Activated T-helper 1 cell treated with anti-CD3 and anti-CD28 coated beads, Interleukin-12 subunit alpha, Interleukin-12 subunit beta, Interleukin-2, Interleukin-4 antibody, amounts not matched to agents 30 ng/mL and 10 ng/mL and 1 ng/mL, durations not matched to agents 14 hours and 24 hours and 36 hours (primary cell): ENCODE data around the gene SH3RF3. TPM values are rescaled to one million over a fixed set of nuclear protein-coding genes. Genes with fewer than 3 reads are reported as not detected.

Experiments used
- DNase-seq: peaks from one replicate; pipeline ENCODE4 v3.0.0; 2021; ENCODE audit warnings: low spot score
- H3K27ac Mint-ChIP-seq: one replicate; pipeline ENCODE4 v1.8.0; 2021; ENCODE audit warnings: mild to moderate bottlenecking, mixed read lengths
- H3K27me3 Mint-ChIP-seq: one replicate; pipeline ENCODE4 v1.8.0; 2022; ENCODE audit warnings: mild to moderate bottlenecking, moderate library complexity, mixed read lengths; ENCODE audit not compliant: insufficient read depth
- H3K36me3 Mint-ChIP-seq: one replicate; pipeline ENCODE4 v1.8.0; 2021; ENCODE audit warnings: low read depth, mixed read lengths
- H3K4me1 Mint-ChIP-seq: one replicate; pipeline ENCODE4 v1.8.0; 2021; ENCODE audit warnings: low read depth, mixed read lengths
- H3K4me3 Mint-ChIP-seq: one replicate; pipeline ENCODE4 v1.8.0; 2021; ENCODE audit warnings: mild to moderate bottlenecking, moderate library complexity, mixed read lengths
- H3K9me3 Mint-ChIP-seq: one replicate; pipeline ENCODE4 v1.8.0; 2021; ENCODE audit warnings: mixed read lengths
- intact Hi-C: fragments of 100-400 bp; cut with micrococcal nuclease; formaldehyde crosslinking; loops from one replicate; pipeline ENCODE4 v1.15.1; 2024
- total RNA-seq: library from RNA; stranded (reverse); gene quantifications from 2 replicates; pipeline ENCODE4 v1.2.3, GENCODE V29; 2022

The SH3RF3 gene
- total RNA-seq, 1 donor from 2014 or later: 0.39 TPM

DNA sequence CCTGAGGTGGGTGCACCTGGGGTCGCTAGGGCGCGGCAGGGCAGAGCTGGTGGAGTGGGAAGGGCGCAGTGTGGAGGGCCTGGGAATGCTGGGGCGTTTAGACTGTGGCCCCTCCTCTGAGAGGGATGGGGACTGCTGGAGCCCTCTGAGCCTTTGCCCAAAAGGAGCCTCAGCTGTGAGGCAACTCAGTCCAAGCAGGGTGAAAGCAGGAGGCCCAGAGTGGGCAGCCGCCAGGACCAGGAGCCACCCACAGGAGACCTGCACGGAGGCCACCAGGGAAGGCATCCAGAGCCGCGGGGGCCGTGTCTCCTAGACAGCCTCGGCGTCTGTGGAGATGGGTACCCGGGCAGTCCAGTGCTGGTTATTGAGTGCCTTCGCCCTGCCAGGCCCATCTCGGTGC lies 369.9 kb downstream of the SH3RF3 start:
- no peak for DNase-seq
- Mint-ChIP-seq H3K4me3 (no peak overlapping the region), H3K9me3 (no peaks in the 10 kb centered on the region), H3K27me3 (no peaks in the 10 kb centered on the region), H3K27ac (no peak overlapping the region), H3K36me3 (no peaks in the 10 kb centered on the region), H3K4me1 (no peaks in the 10 kb centered on the region)
- intact Hi-C loops: no loop called here

DNA sequence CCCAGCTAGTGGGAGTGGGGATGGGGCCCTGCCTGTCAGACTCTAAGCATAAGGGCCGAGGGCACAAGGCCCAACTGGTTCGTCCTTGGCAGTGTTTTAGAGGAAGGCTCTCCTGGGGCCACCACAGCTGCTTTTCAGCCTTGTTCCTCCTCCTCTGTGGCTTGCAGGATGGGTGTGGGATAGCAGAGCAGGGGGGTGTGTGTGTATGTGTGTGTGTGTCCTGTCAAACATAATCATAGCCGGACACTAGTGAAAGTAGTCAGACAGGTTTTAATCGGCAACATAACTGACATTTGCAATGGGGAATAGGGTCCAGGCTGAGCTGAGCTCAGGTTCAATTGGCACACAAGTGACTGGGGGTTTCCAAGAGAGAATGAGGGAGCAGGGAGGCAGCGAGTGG lies 370.6 kb downstream of the SH3RF3 start:
- Mint-ChIP-seq H3K4me3 (no peak overlapping the region), H3K27me3 (no peaks in the 10 kb centered on the region), H3K36me3 (no peaks in the 10 kb centered on the region), H3K4me1 (no peaks in the 10 kb centered on the region), H3K27ac (no peak overlapping the region), H3K9me3 (no peaks in the 10 kb centered on the region)
- DNase-seq: no peak
- intact Hi-C loops: no loop called here

GRCh38 chr2:109500910-109501309 lies 371.9 kb downstream of the SH3RF3 start:
- H3K27ac Mint-ChIP-seq: no peak overlapping the region
- no peaks in the 10 kb centered on the region for H3K9me3 Mint-ChIP-seq
- H3K4me3 Mint-ChIP-seq: no peak overlapping the region
- no peaks in the 10 kb centered on the region for H3K4me1 Mint-ChIP-seq
- no peaks in the 10 kb centered on the region for H3K27me3 Mint-ChIP-seq
- no peak for DNase-seq
- intact Hi-C loops: no loop called here
- H3K36me3 Mint-ChIP-seq: no peaks in the 10 kb centered on the region

- H3K4me1 Mint-ChIP-seq: no peaks in the 10 kb centered on the region
- H3K36me3 Mint-ChIP-seq: no peaks in the 10 kb centered on the region
- H3K9me3 Mint-ChIP-seq: no peaks in the 10 kb centered on the region
- H3K27me3 Mint-ChIP-seq: no peaks in the 10 kb centered on the region
- H3K27ac Mint-ChIP-seq: no peak overlapping the region
- intact Hi-C loops: no loop called here
- no peak for DNase-seq
- no peak overlapping the region for H3K4me3 Mint-ChIP-seq
Measured at GRCh38 chr2:109501461-109501860, 372.5 kb downstream of the SH3RF3 start.

DNA sequence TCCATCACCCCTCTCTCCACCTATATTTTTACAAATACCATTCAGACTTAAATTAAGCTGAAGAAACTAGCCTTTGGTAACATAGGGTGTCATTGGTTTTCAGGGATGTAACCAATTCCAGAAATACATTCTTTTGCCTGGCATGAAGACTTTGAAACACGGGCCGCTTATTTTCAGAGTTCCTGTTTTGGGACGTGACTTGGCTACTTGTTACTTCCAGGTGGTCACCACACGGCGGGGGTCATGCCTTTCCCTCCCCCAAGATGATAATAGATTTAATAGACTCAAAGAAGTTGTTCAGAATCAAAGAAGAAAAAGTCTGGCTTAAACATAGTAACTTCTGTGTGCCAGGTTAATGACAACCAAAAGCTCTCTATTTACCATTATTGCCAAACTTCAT lies 374.2 kb downstream of the SH3RF3 start:
- no peaks in the 10 kb centered on the region for H3K36me3 Mint-ChIP-seq
- H3K4me1 Mint-ChIP-seq: no peaks in the 10 kb centered on the region
- intact Hi-C loops: no loop called here
- H3K9me3 Mint-ChIP-seq: no peaks in the 10 kb centered on the region
- no peaks in the 10 kb centered on the region for H3K27me3 Mint-ChIP-seq
- no peak overlapping the region for H3K4me3 Mint-ChIP-seq
- DNase-seq: no peak
- H3K27ac Mint-ChIP-seq: no peak overlapping the region

- Mint-ChIP-seq H3K36me3 (no peaks in the 10 kb centered on the region), H3K9me3 (no peaks in the 10 kb centered on the region), H3K4me3 (no peak overlapping the region), H3K4me1 (no peaks in the 10 kb centered on the region), H3K27me3 (no peaks in the 10 kb centered on the region), H3K27ac (no peak overlapping the region)
- DNase-seq: no peak
- intact Hi-C loops: no loop called here
Measured at GRCh38 chr2:109507217-109507616, 378.2 kb downstream of the SH3RF3 start.

GRCh38 chr2:109507828-109508227 lies 378.8 kb downstream of the SH3RF3 start:
- H3K36me3 Mint-ChIP-seq: no peaks in the 10 kb centered on the region
- no peak overlapping the region for H3K4me3 Mint-ChIP-seq
- H3K27ac Mint-ChIP-seq: no peak overlapping the region
- intact Hi-C loops: no loop called here
- no peaks in the 10 kb centered on the region for H3K9me3 Mint-ChIP-seq
- DNase-seq: no peak
- H3K4me1 Mint-ChIP-seq: no peaks in the 10 kb centered on the region
- H3K27me3 Mint-ChIP-seq: no peaks in the 10 kb centered on the region

DNA sequence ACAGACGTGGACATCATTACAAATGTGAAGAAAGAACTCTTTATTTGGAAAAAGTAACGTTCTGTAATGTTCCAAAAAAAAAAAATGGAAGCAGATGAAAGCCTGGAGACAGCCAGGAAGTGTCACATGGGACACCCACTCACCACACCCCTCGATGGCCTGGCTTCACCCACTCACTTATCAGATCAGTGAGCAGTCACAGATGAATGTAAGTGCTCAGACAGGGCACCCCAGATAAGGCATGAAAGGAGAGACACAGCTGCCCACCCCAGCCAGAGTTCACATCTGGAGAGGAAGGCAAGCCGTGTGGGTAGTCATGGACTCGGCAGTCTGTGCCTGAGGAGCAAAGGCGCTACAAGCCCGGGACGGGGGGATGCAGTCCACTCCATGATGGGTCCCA lies 379.6 kb downstream of the SH3RF3 start:
- no peak overlapping the region for H3K27ac Mint-ChIP-seq
- no peak overlapping the region for H3K4me3 Mint-ChIP-seq
- intact Hi-C loops: no loop called here
- no peaks in the 10 kb centered on the region for H3K27me3 Mint-ChIP-seq
- no peaks in the 10 kb centered on the region for H3K9me3 Mint-ChIP-seq
- no peak for DNase-seq
- no peaks in the 10 kb centered on the region for H3K36me3 Mint-ChIP-seq
- H3K4me1 Mint-ChIP-seq: peaks cover 5% of the 10 kb centered on the region

- peak; percentile 51 for DNase-seq
- Mint-ChIP-seq H3K9me3 (no peaks in the 10 kb centered on the region), H3K27me3 (no peaks in the 10 kb centered on the region), H3K4me3 (no peak overlapping the region), H3K4me1 (peaks cover 9% of the 10 kb centered on the region), H3K27ac (no peak overlapping the region), H3K36me3 (no peaks in the 10 kb centered on the region)
- intact Hi-C loops: loop anchor here (1.0 to 10.0 kb wide), 6 partner anchors 176 to 653 kb away; no protein-coding TSS in a partner anchor
Measured at GRCh38 chr2:109510136-109511028, 381.4 kb downstream of the SH3RF3 start.

- Mint-ChIP-seq H3K27ac (no peak overlapping the region), H3K9me3 (no peaks in the 10 kb centered on the region), H3K4me1 (peaks cover 9% of the 10 kb centered on the region), H3K27me3 (no peaks in the 10 kb centered on the region), H3K36me3 (no peaks in the 10 kb centered on the region), H3K4me3 (no peak overlapping the region)
- intact Hi-C loops: loop anchor here (5.0 to 10.0 kb wide), 4 partner anchors 176 to 654 kb away; no protein-coding TSS in a partner anchor
- no peak for DNase-seq
Measured at GRCh38 chr2:109511168-109511567, 382.2 kb downstream of the SH3RF3 start.

DNA sequence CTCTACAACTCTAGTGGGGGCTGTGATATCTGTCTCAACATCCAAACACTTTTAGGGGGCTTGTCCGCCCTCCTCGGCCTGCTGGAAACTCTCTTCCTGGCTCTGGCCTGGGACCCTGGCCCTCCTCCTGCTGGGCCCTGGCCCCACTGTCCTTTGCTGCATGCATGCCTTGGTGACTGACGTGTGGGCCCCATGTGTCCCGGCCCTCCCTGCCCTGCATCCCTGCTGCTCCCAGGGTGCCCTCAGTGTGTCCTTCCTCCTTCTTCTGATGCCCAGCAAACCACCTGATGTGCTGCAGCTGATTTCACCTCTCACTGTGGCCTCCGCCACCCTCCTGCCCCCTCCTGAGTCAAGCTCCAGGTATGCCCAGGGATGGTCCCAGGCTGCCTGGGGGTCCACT lies 383.1 kb downstream of the SH3RF3 start:
- H3K27ac Mint-ChIP-seq: no peak overlapping the region
- intact Hi-C loops: loop anchor here (5.0 to 10.0 kb wide), 4 partner anchors 177 to 655 kb away; no protein-coding TSS in a partner anchor
- H3K36me3 Mint-ChIP-seq: no peaks in the 10 kb centered on the region
- H3K9me3 Mint-ChIP-seq: no peaks in the 10 kb centered on the region
- DNase-seq: no peak
- peaks cover 9% of the 10 kb centered on the region for H3K4me1 Mint-ChIP-seq
- H3K4me3 Mint-ChIP-seq: no peak overlapping the region
- no peaks in the 10 kb centered on the region for H3K27me3 Mint-ChIP-seq

- intact Hi-C loops: loop anchor here (5.0 to 10.0 kb wide), 4 partner anchors 178 to 656 kb away; no protein-coding TSS in a partner anchor
- Mint-ChIP-seq H3K9me3 (no peaks in the 10 kb centered on the region), H3K27ac (no peak overlapping the region), H3K36me3 (no peaks in the 10 kb centered on the region), H3K4me3 (no peak overlapping the region), H3K4me1 (peaks cover 9% of the 10 kb centered on the region), H3K27me3 (no peaks in the 10 kb centered on the region)
- no peak for DNase-seq
Measured at GRCh38 chr2:109513230-109513629, 384.2 kb downstream of the SH3RF3 start.

DNA sequence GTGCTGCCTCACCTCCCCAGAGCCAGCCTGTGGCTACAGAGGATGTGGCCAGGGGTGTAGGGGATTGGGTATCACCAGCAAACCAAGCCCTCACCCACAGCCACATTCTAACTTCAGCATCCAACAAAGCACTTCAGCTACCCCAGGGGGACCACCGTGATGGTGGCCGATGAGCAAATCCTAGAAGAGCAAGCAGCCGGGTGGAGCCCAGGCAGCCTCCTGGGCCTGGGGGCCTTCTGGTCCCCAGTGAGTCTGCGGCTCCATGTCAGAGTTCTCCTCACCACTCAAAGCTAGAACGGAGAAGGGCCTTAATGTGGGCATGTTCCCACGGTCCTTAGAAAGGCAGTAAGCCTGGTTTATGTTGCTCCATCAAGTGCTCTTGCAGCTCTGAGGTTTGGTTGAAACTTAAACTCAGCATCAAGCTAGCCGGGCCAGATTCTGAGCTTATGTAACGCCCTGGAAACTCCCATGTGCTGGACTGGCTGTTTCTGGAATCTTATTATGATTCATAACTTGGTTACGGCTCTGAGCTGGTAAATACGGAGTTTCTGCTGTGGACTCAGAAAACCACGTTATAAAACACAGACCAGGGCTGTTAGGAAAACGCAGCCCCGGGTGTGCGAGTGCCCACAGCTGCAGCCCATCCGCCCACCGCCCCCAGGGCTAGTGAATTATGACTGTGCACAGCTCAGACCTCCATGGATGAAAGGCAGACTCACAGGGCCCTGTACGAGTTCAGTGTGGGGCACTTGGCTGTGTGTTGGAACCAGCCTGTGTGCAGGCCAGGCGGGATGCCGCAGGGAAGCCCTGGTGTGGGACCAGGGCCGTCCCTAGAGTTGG lies 385.0 kb downstream of the SH3RF3 start:
- H3K36me3 Mint-ChIP-seq: no peaks in the 10 kb centered on the region
- intact Hi-C loops: loop anchor here (5.0 to 10.0 kb wide), 4 partner anchors 179 to 657 kb away; no protein-coding TSS in a partner anchor
- H3K27me3 Mint-ChIP-seq: no peaks in the 10 kb centered on the region
- no peak overlapping the region for H3K4me3 Mint-ChIP-seq
- H3K9me3 Mint-ChIP-seq: no peaks in the 10 kb centered on the region
- DNase-seq: no peak
- H3K27ac Mint-ChIP-seq: no peak overlapping the region
- H3K4me1 Mint-ChIP-seq: peaks cover 9% of the 10 kb centered on the region
